SJCRH30 (cell line): Measurements from ENCODE around the gene WWOX. TPM values are rescaled to one million over a fixed set of nuclear protein-coding genes. Genes with fewer than 3 reads are reported as not detected.

Source experiments
- DNase-seq, 2 experiments: peaks; one replicate each; pipeline ENCODE4 v3.0.0-alpha.2; 2015 to 2020
- H3K27ac ChIP-seq: fragments of 250-450 bp; sonication (Bioruptor Pico); 2 replicates; pipeline ENCODE4 v1.5.1; 2020; ENCODE audit warnings: mild to moderate bottlenecking, moderate library complexity
- H3K27me3 ChIP-seq: fragments of 250-450 bp; sonication (Bioruptor Pico); 2 replicates; pipeline ENCODE4 v1.5.1; 2020; ENCODE audit warnings: mild to moderate bottlenecking, moderate library complexity
- H3K36me3 ChIP-seq: fragments of 250-450 bp; sonication (Bioruptor Pico); 2 replicates; pipeline ENCODE4 v1.5.1; 2020; ENCODE audit warnings: mild to moderate bottlenecking, moderate library complexity
- H3K4me1 ChIP-seq: fragments of 250-450 bp; sonication (Bioruptor Pico); 2 replicates; pipeline ENCODE4 v1.5.1; 2020; ENCODE audit warnings: mild to moderate bottlenecking, moderate library complexity
- H3K4me3 ChIP-seq: fragments of 250-450 bp; sonication (Bioruptor Pico); 2 replicates; pipeline ENCODE4 v1.5.1; 2020; ENCODE audit warnings: mild to moderate bottlenecking, moderate library complexity
- H3K9me3 ChIP-seq: fragments of 250-450 bp; sonication (Bioruptor Pico); replicated peaks from 2 replicates; pipeline ENCODE4 v1.5.1; 2020; ENCODE audit warnings: mild to moderate bottlenecking, moderate library complexity
- total RNA-seq: library from RNA; depleted of rRNA; stranded (reverse); fragments of >200 nt; shearing (Covaris generic); gene quantifications from 2 replicates; pipeline ENCODE4 v1.2.3, GENCODE V29; 2014

Gene WWOX
- total RNA-seq, 1 experiment from 2014 or later, result 16.4 TPM

DNA sequence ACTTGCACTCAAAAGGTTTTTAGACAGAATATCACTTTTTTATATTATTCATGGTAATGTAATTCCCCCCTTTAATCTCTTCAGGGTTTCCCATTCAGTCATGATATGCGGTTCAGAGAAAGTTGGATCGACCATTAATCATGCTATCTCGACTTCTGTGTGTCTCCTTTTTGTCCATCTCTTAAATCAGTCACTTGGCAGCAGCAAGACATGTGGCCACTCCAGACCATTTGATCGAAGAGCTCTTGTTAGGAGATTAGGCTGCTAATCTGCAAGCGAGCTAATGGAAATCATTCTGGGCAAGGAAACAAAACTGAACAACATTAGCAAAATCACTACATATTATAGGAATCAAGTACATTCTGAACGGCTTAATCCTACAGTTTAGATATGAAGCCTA is 449.9 kb downstream of the WWOX start:
- H3K9me3 ChIP-seq, result no peaks in the 10 kb centered on the region
- H3K27me3 ChIP-seq, result no peaks in the 10 kb centered on the region

DNA sequence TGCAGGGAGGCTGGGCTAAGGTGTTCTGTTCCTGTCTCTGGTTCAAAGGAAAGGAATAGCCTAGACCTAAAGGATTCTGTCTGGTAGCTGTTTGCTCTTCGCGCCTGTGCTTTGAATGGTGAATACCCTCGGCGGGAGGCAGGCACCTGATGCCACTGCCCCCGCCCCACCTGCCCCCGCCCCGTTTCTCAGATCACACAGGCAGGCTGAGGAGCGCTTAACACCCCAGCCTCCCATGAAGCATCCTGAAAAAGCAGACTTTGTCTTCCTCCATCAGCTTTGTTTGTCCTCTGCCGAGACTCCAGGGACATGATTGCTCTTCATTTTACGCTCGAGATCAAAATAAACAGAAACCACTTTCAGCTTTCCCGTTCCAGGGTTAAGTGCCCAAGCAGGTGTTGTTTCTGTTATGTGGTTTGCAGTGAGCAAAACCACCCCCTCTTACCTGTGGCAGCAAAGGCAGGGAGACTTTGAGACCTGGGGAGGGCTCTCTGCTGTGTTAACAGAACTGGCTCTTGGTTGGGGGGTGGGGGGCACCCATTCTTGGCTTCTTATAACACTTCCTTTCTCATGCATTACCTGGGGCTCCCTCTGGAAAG is 452.1 kb downstream of the WWOX start:
- Histone ChIP-seq H3K27ac (no peak overlapping the region), H3K4me1 (no peaks in the 10 kb centered on the region), H3K27me3 (no peaks in the 10 kb centered on the region), H3K4me3 (no peak overlapping the region), H3K36me3 (no peaks in the 10 kb centered on the region), H3K9me3 (no peaks in the 10 kb centered on the region)
- DNase-seq, result no peak

More for the DNA sequence above, 449.9 kb downstream of the WWOX start:
- no peaks in the 10 kb centered on the region for H3K4me1 ChIP-seq
- no peak for DNase-seq
- H3K36me3 ChIP-seq, result no peaks in the 10 kb centered on the region
- H3K27ac ChIP-seq, result no peak overlapping the region
- no peak overlapping the region for H3K4me3 ChIP-seq

DNA sequence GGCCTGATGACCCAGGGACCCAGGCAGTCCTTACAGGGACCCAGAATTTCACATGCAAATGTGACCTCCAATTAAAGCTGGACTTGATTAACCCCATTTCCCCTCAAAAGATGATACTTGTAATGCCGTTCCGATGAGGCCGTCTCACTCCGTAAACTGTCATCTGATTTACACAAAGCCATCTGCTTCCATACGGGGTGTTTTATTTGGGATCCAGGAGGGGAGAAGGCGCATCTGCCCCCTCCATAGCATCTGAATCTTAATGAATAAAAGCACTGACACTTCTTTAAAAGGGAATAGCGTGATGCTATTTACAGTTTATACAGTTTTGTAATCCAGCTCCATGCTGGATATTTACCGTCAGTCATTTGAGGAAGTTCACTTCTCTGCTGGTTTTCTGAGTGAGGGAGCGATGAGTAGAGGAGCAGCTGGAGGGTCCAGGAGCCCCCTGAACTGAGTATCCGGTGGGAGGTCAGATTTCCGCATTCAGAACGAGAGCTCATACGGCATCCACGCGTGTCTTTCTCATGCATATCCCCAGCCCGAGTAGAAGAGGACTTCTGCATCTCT is 452.7 kb downstream of the WWOX start:
- no peaks in the 10 kb centered on the region for H3K4me1 ChIP-seq
- H3K27ac ChIP-seq, result no peak overlapping the region
- no peak for DNase-seq
- no peaks in the 10 kb centered on the region for H3K9me3 ChIP-seq
- no peaks in the 10 kb centered on the region for H3K27me3 ChIP-seq
- H3K4me3 ChIP-seq, result no peak overlapping the region
- H3K36me3 ChIP-seq, result no peaks in the 10 kb centered on the region

DNA sequence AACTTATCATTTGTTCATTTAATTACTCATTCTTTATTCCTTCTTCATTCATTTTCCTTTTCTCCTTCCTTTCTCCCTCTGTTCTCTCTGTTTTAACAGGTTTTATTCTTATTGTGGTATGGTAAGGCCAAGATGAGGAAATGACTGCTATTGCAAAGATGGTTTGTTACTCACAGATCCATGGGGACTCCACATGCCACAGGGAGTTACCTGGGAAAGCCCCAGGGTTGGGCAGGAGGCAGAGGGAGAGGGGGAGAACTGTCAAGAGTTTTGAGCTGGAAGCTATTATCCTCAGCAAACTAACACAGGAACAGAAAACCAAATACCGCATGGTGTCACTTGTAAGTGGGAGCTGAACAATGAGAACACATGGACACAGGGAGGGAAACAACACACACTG is 453.3 kb downstream of the WWOX start:
- Histone ChIP-seq H3K36me3 (no peaks in the 10 kb centered on the region), H3K27me3 (no peaks in the 10 kb centered on the region), H3K27ac (no peak overlapping the region), H3K9me3 (no peaks in the 10 kb centered on the region), H3K4me1 (no peaks in the 10 kb centered on the region), H3K4me3 (no peak overlapping the region)
- no peak for DNase-seq

DNA sequence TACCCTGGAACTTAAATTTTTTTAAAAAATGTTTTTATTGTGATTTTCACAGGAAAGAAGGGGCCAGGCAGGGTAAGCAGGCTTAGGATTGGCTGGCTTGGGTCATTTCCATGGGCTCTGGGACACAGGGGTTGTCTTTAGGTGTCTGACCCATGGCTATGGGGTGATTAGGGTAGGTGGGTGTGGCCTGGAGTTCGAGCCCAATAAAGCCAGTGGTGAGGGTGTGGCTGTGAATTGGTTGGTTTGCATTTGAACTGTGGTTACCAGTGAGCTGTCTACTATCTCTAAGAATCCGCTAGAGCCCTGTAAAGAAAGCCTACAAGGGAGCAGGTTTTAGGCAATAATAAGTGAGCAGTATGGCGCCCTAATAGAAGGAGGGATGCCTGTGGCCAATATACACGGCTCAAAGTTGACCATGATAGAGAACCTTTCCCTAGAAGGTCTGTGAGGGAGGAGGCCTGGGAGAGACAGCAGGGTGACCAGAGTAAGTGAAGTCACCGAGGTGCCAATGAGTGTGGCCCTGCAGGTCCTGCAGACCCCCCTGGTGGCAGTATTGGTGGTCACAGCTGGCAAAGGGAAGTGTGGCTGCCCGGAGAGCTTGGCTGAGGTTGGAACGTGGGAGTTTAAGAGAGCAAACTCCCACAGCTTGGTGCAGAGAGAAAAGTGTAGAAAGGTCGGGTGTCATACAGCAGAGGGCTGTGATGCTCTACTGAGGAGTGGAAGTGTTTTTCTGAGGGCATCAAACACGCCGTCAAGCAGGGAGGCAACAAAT is 454.0 kb downstream of the WWOX start:
- Histone ChIP-seq H3K27me3 (no peaks in the 10 kb centered on the region), H3K4me3 (no peak overlapping the region), H3K27ac (no peak overlapping the region), H3K9me3 (no peaks in the 10 kb centered on the region), H3K4me1 (no peaks in the 10 kb centered on the region), H3K36me3 (no peaks in the 10 kb centered on the region)
- no peak for DNase-seq

DNA sequence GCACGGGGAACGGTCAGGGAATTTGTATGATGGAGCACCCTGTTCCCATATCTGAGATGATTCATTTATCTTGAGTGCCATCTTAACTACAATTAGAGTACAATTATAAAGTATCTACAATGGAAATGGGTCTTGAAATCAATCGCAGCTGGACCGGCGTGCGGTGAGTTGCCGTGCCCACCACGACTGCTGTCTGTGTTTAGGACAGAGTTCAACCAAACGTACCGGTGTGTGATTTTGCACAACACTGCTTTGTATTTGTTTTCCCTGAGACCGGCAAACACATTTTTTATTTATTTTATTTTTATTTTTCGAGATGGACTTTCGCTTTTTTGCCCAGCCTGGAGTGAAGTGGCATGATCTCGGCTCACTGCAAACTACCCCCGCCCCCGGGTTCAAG is 457.0 kb downstream of the WWOX start:
- H3K36me3 ChIP-seq, result no peaks in the 10 kb centered on the region
- H3K27ac ChIP-seq, result no peak overlapping the region
- no peaks in the 10 kb centered on the region for H3K9me3 ChIP-seq
- H3K4me1 ChIP-seq, result no peaks in the 10 kb centered on the region
- H3K27me3 ChIP-seq, result no peaks in the 10 kb centered on the region
- H3K4me3 ChIP-seq, result no peak overlapping the region
- no peak for DNase-seq

DNA sequence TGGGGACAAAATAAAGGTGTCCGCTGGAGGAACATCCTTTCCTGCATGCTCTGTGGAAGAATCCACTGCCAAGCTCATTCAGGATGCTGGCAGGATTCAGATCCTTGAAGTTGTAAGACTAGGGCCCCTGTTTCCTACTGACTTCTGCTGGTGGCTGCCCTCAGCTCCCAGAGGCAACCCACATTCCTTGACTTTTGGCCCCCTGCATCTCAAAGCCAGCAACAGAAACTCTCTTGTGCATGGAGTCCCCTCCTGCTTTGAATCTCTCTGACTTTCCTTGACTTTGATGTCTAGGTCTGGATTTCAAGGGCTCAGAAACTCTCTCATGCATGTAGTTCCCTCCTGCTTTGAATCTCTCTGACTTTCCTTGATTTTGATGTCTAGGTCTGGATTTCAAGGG is 461.5 kb downstream of the WWOX start:
- no peaks in the 10 kb centered on the region for H3K4me1 ChIP-seq
- no peaks in the 10 kb centered on the region for H3K9me3 ChIP-seq
- no peaks in the 10 kb centered on the region for H3K36me3 ChIP-seq
- DNase-seq, result no peak
- no peak overlapping the region for H3K4me3 ChIP-seq
- H3K27me3 ChIP-seq, result no peaks in the 10 kb centered on the region
- no peak overlapping the region for H3K27ac ChIP-seq

DNA sequence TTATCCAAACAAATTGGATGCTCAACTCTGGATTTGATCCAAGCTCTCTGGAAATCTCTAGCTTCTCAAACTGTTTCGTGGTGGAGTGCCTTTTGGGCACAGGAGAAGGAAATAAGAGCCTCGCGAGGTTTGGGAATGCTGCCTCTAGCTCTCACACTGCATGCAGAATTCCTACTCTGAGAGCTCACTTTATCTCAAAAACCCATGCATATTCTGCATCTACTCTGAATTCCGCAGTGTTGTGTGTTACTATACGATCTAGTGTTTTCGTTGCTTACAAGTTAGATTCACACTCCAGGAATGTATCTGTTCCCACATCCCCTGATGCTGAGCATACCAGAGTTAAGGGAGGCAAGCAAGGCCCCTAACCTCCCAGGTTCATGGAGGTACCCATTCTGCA is 462.7 kb downstream of the WWOX start:
- Histone ChIP-seq H3K9me3 (no peaks in the 10 kb centered on the region), H3K27me3 (no peaks in the 10 kb centered on the region), H3K36me3 (no peaks in the 10 kb centered on the region), H3K4me1 (no peaks in the 10 kb centered on the region), H3K4me3 (no peak overlapping the region), H3K27ac (no peak overlapping the region)
- DNase-seq, result no peak

DNA sequence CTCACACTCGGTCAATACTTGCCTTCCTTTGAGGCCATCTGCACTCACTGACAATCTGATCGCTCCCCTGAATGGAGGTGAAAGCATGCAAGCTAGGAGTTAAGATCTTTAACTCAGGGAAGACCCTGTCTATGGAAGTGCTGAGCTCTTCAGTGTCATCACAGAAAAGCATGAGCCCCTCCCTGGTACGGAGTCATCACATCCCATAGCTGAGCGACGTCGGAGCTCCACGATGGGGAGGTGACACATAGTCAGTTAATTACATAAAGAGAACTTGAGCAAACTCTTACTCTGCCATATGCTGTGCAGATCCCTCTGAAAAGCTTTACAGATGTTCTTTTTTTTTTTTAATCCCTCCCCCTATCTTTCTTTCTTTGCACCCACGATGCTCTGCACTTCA is 463.2 kb downstream of the WWOX start:
- Histone ChIP-seq H3K27ac (no peak overlapping the region), H3K4me3 (no peak overlapping the region), H3K4me1 (no peaks in the 10 kb centered on the region), H3K27me3 (no peaks in the 10 kb centered on the region), H3K36me3 (no peaks in the 10 kb centered on the region), H3K9me3 (no peaks in the 10 kb centered on the region)
- no peak for DNase-seq

DNA sequence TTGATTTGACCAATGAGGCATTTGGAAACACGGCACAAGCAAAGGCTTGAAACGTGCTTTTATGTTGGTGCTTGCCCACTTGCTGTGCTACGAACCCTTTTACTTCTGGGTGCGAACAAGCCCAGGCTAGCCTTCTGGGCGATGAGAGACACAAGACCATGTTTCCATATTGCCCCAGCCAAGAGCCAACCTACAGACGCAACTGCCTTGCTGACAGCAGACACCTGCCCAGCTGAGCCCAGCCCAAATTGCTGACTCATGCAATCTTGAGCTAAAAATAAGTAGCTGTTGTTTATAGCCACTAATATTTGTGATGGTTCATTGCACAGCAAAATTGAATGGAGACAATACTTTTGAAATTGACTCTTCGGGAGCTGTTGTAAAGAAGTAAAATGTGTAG is 464.5 kb downstream of the WWOX start:
- no peaks in the 10 kb centered on the region for H3K36me3 ChIP-seq
- no peaks in the 10 kb centered on the region for H3K27me3 ChIP-seq
- no peaks in the 10 kb centered on the region for H3K4me1 ChIP-seq
- no peak for DNase-seq
- H3K27ac ChIP-seq, result no peak overlapping the region
- H3K4me3 ChIP-seq, result no peak overlapping the region
- H3K9me3 ChIP-seq, result no peaks in the 10 kb centered on the region

DNA sequence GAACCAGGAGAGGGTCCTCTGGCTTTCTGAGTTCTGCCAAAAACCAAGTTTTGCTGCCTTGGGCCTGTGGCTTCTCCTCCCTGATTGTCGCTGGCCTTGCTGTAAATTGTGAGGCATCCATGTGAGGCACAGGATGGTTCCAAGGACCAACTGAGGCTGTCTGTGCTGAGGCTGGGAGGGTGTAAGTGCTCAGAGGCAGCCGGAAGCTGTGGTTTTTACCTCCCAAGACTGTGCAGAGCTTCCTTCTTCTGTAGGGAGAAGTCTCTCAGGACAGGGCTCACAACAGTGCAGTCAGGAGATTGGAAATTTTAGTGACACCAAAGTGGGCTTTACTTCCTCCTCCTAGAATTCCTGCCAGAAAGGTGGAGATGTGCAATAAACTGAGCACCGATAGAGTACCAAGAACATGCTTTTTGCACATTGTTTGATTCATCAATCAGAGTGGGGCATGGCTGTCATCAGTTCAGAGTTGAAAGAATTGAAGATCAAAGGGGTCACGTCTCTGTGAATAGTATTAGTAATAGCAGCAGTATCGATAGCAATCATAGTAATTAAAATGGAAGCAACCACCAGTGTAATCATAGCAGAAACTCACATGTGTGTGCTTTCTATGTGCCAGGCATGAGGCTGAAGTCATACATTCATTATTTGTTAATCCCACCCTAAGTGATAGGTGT is 467.1 kb downstream of the WWOX start:
- no peaks in the 10 kb centered on the region for H3K36me3 ChIP-seq
- H3K27me3 ChIP-seq, result no peaks in the 10 kb centered on the region
- no peak overlapping the region for H3K27ac ChIP-seq
- no peaks in the 10 kb centered on the region for H3K9me3 ChIP-seq
- DNase-seq, result no peak
- H3K4me1 ChIP-seq, result no peaks in the 10 kb centered on the region
- H3K4me3 ChIP-seq, result no peak overlapping the region

DNA sequence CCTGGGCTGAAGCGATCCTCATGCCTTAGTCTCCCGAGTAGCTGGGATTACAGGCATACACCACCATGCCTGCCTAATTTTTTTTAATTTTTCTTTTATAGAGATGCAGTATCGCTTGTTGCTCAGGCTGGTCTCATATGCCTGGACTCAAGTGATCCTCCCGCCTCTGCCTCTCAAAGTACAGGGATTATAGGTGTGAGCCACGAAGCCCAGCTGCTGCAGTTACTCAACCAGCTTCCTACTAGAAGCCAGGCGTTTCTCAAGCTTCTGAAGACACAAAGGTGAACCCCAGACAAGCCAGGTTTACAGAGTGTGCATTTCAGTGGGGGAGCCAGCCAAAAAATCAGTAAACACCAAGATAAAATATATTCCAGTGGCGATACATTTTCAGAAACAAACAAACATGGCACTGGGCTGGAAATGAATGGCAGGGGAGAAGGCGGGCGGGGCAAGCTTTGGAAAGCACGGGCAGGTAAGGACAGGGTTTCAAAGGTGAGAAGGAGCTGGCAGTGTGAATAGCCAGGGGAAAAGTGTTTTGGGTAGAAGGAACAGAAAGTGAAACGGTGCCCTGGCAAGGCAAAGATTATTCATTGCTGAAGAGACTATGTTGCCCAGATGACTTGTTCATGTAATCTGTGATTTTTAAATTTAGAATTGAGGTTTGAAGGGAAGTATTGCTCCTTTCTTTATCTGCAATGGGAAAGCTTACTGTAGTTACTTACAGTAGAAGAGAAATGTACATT is 471.1 kb downstream of the WWOX start:
- Histone ChIP-seq H3K9me3 (no peaks in the 10 kb centered on the region), H3K27ac (no peak overlapping the region), H3K36me3 (no peaks in the 10 kb centered on the region), H3K4me1 (no peaks in the 10 kb centered on the region), H3K4me3 (no peak overlapping the region), H3K27me3 (no peaks in the 10 kb centered on the region)
- peak; percentile 8 to 60 for DNase-seq

DNA sequence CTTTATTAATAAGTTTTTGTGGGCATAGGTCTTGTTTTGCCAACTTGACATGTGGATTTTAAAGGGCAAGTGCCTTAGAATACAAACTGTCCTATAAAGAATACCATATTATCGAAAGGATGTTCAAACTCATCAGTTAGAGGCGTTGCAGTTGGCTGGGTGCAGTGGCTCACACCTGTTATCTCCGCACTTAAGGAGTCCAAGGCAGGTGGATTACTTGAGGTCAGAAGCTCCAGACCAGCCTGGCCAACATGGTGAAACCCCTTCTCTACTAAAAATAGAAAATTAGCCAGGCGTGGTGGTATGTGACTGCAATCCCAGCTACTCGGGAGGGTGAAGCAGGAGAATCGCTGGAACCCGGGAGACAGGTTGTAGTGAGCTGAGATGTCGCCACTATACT is 472.0 kb downstream of the WWOX start:
- H3K9me3 ChIP-seq, result no peaks in the 10 kb centered on the region
- no peaks in the 10 kb centered on the region for H3K4me1 ChIP-seq
- DNase-seq, result no peak
- H3K27ac ChIP-seq, result no peak overlapping the region
- H3K4me3 ChIP-seq, result no peak overlapping the region
- H3K36me3 ChIP-seq, result no peaks in the 10 kb centered on the region
- no peaks in the 10 kb centered on the region for H3K27me3 ChIP-seq

DNA sequence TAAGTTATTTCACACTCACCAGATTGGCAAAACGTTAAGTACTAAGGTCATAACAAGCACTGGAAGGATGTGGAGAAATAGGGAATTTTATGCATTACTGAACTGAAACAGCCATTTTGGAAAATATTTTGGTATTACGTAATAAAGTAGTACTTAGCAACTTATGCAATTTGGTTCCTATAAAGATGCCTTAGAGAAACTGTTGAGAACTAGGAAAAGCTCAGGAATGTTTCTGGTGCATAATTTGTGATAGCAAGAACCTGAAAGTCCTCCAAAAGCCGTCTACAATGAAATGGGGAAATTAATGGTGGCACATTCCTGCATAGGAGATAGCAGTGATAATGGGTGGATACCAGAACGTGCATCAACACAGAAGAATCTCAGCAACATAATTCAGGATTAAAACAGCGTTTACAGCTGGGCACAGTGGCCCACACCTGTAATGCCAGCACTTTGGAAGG is 472.5 kb downstream of the WWOX start:
- H3K9me3 ChIP-seq, result no peaks in the 10 kb centered on the region
- H3K27me3 ChIP-seq, result no peaks in the 10 kb centered on the region
- H3K36me3 ChIP-seq, result no peaks in the 10 kb centered on the region
- no peaks in the 10 kb centered on the region for H3K4me1 ChIP-seq
- DNase-seq, result no peak
- H3K27ac ChIP-seq, result no peak overlapping the region
- no peak overlapping the region for H3K4me3 ChIP-seq

DNA sequence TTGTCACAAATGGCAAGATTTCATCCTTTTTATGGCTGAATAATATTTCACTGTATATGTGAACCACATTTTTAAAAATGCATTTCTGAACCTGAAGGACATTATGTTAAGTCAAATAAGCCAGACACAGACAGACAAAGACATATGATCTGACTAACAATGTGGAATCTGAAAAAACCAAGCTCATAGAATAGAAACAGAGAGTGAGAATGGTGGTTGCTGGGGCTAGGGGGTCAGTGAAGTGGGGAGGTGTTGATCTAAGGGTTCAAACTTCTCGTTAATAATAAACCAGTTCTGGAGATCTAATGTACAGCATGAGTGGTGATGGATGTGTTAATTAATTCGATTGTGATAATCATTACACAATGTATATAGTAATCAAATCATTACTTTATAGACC is 475.1 kb downstream of the WWOX start:
- Histone ChIP-seq H3K4me3 (no peak overlapping the region), H3K27ac (no peak overlapping the region), H3K4me1 (no peaks in the 10 kb centered on the region), H3K36me3 (no peaks in the 10 kb centered on the region), H3K27me3 (no peaks in the 10 kb centered on the region), H3K9me3 (no peaks in the 10 kb centered on the region)
- no peak for DNase-seq
